ENCODE results near the gene DRAXIN.

DRAXIN gene, protein sequence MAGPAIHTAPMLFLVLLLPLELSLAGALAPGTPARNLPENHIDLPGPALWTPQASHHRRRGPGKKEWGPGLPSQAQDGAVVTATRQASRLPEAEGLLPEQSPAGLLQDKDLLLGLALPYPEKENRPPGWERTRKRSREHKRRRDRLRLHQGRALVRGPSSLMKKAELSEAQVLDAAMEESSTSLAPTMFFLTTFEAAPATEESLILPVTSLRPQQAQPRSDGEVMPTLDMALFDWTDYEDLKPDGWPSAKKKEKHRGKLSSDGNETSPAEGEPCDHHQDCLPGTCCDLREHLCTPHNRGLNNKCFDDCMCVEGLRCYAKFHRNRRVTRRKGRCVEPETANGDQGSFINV

GRCh38 chr1:11691302-11691914, at the start of gene DRAXIN:
Gene DRAXIN (plus strand): TSS chr1:11691710. CDS start chr1:11706259, 14,549 bp downstream.
- no peak for DNase-seq (ENCODE audit: low spot score)

GRCh38 chr1:11641776-11642305, 49.7 kb upstream of the DRAXIN start:
- no peak for DNase-seq (ENCODE audit: low spot score)

DNA sequence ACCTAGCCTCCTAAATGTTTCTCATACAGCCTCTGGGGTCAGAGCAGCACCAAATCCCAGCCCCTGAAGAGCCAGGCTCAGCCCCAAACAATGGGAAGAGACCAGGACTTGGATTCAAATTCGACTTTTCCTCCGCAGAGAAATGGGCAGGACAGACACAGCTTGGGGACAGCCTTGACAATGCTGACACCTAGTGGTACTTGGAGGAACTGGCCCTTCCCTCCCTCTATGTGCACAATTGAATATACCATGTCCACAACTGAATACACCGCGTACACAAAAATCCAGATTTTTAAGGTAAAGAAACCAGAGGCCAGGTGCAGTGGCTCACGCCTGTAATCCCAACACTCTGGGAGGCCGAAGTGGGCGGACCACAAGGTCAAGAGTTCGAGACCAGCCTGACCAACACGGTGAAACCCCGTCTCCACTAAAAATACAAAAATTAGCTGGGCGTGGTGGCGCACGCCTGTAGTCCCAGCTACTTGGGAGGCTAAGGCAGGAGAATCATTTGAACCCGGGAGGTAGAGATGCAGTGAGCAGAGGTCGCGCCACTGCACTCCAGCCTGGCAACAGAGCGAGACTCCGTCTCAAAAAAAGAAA, 49.0 kb upstream of the DRAXIN start:
- DNase-seq (ENCODE audit: low spot score), result peak; percentile 74

GRCh38 chr1:11643782-11644181, 47.7 kb upstream of the DRAXIN start:
- DNase-seq (ENCODE audit: low spot score), result no peak

- DNase-seq (ENCODE audit: low spot score), result no peak
These were observed 46.2 kb upstream of the DRAXIN start for GRCh38 chr1:11645270-11645669.

DNA sequence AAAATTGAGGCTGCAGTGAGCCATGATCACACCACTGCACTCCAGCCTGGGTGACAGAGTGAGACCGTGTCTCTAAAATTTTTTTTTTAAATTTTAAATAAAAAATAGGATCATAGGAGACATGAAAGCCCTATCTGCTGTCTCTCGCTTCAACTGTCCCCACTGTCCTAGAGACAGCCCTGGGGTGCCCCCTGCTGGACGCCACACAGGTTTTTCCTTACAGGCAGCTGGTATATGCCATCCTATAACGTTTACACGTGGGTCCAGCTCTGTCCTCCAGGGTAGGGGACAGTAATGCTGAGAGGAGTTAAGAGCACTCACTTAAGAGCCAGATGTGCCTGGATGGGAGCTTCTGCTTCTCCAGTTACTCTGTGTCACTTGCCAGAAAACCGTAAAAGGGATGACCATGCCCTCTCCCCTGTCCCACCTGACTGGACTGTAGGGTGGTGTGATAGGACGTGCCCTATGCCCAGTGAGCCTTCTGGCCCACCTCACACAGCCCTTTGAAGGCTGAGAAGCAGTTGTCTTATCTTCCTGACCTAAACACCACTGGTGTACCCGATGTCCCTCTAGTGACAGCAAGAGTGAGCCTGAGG, 45.7 kb upstream of the DRAXIN start:
- DNase-seq (ENCODE audit: low spot score), result peak; percentile 79

DNA sequence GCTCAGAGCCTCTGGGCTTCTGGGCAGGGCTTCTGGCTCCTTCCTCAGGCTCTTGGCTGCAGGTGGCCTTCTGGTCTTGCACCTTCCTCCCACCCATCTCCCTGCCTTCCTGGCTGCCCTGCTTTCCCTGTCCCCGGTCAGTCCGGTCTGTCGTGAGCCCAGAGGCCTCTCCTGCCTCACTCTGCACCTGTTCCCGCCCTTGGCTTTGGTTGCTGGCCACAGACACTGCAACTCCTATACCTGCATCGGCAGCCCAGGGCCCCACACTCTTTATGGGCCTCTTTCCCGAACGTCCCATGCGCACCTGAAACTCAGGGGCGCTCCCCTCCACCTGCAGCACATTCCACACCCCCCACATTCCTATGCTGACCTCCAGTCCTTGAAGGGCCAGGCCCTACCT, 45.2 kb upstream of the DRAXIN start:
- DNase-seq (ENCODE audit: low spot score), result no peak

DNA sequence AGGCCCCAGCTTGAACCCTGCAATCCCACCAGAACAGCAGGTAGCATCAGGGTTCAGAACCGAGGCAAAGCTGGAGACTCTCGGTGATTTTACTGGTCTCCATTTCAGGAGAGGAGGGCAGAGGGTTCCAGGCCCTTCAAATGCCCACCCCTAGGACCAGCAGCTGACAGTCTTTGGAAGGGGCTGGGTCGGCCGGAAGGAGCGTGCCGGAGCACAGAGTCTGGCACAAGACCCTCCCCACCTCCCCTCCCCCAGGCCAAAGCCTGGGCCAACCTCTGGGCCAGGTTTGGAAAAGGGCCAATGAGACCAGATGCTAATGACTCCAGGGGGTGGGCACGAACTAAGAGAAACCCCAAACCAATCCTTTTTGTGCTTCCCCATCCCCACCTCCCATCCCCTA, 44.2 kb upstream of the DRAXIN start:
- no peak for DNase-seq (ENCODE audit: low spot score)

- no peak for DNase-seq (ENCODE audit: low spot score)
These were observed 43.5 kb upstream of the DRAXIN start for GRCh38 chr1:11648039-11648438.

DNA sequence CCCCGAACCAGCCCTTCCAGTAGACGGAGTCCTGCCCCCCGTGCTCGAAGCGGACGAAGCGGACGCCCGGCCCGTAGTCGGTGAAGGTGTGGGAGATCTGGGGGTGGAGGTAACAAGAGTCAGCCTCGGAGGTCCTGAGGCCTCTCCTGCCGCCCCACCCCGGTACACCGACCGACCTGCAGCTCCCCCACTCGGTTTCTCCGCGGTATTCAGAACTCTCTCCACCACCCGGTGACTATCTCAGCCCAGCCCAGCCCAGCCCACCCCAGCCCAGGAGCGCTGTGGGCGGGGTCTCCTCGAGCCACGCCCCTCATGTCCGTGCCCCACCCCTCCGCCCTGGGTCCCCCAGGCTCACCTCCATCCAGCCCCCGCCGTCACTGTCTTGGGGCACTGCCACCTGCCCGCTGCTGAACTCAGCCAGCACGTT, 42.8 kb upstream of the DRAXIN start:
- DNase-seq (ENCODE audit: low spot score), result no peak

- no peak for DNase-seq (ENCODE audit: low spot score)
These were observed 42.3 kb upstream of the DRAXIN start for GRCh38 chr1:11649237-11649623.

GRCh38 chr1:11649624-11650330, 41.7 kb upstream of the DRAXIN start:
- no peak for DNase-seq (ENCODE audit: low spot score)

DNA sequence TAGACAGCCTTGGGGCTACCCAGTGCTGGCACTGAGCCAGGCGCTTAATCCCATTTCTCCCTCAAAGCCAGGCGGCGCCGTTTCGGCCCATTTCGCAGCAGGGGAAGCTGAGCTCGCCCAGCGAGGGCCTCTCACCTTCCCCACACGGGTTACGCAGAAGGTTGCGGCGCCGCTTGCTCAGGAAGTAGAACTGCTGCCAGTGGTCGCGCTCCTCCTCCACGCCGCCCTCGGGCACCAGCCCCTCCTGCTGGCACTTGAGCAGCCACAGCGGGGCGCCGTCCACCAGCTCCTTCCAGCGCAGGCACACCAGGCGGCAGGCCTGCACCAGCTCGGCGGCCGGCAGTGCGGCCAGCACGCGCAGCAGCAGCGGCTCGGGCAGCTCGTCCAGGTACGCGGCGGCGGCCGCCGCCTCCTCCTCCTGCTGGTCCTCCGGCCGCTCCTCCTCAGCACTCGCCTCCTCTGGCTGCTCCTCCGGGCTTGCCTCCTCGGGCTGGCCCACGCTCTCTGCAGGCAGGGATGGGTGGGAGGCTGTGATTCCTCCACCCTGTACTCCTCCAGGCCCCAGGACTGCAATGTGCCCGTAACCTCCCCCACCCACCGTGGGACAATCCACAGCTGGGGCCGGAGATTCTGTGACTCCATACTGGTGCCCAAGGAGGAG, 41.0 kb upstream of the DRAXIN start:
- DNase-seq (ENCODE audit: low spot score), result peak; percentile 79

- no peak for DNase-seq (ENCODE audit: low spot score)
These were observed 40.5 kb upstream of the DRAXIN start for GRCh38 chr1:11651017-11651416.

DNA sequence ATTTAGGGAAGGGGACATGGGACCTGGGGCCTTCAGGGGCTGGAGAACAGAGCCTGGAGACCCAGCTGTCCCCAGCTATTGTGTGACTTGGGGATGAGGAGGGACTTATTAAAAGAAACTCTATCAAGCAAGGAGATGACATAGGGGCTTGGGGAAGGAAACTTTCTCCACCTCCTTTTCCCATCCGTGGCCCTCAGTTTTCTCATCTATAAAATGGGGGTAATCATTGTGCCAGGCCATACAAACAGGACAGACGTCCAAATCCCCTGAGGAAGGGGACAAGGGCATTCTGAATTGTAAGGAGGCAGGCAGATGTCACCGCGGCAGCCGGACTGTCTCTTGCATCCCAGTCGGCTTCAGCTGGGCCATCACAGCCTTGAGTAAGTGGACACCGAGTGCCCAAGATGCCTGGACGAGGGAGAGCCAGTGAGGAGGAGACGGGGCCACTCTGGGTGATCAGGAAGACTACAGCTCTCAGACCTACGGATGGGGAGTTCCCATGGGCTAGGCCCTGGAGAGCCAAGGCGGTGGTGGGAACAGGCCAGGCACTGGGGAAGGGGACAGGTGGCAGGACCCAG, 39.2 kb upstream of the DRAXIN start:
- DNase-seq (ENCODE audit: low spot score), result no peak

GRCh38 chr1:11653101-11653860, 38.2 kb upstream of the DRAXIN start:
- DNase-seq (ENCODE audit: low spot score), result no peak

GRCh38 chr1:11653861-11654136, 37.7 kb upstream of the DRAXIN start:
- no peak for DNase-seq (ENCODE audit: low spot score)

DNA sequence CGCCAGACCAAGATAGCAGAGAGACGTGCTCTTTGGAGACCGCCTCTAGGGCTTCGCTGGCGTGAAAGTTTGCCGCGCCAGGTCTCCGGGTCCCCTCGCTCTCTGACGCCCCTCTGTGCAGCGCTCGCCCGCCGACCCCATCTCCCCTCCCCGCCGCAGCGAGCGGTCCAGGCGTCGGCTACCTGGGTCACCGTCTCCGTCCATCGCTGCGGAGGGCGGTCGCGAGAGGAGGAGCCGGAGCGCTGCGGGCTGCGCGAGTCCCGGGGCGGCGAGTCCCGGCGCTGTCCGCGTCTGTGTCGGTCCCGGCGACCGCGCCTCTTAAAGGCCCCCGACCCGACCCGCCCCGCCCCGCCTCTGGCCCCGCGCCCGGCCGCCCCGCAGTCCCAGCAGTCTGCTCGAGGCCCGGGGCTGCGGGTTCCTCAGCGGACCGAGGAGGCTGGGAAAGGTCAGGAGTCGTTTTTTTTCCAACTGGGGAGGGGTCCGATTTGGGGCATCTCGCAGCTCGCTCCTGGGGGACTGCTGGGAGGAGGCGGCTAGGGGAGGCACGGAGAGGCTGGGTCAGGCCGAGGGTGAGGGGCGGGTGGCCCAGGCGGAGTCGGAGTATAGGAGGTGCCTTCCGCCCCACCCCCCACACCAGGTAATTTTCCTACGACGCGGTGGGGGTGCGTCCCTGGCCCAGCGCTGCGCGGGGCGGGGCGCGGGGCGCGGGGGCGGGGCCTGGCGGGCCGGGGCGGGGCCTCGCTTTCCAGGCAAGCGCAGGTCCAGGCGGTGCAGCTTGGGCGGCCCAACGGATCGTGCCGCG, 37.2 kb upstream of the DRAXIN start, which contains the start of the genes FBXO2 and FBXO44:
Gene FBXO2 (minus strand): TSS at position 293 of the 802 bp plus-strand sequence. CDS start 89 bp downstream, at position 204.
Gene FBXO44 (plus strand): TSS at position 741 of the 802 bp plus-strand sequence. CDS start 959 bp downstream, outside the sequence.
- peak; percentile 49 for DNase-seq (ENCODE audit: low spot score)
